Smooth muscle cell (in vitro differentiated cells): ENCODE data around the gene SND1. TPM values are rescaled to one million over a fixed set of nuclear protein-coding genes. Genes with fewer than 3 reads are reported as not detected.

ENCODE experiments used
- DNase-seq: peaks from one replicate; lab custom pipeline; 2025; ENCODE audit not compliant: unreplicated experiment; lab: John Stamatoyannopoulos, UW
- H2AFZ ChIP-seq: fragments of 200-600 bp; sonication (generic); 2 replicates; pipeline ENCODE4 v1.6.0; 2016; ENCODE audit warnings: antibody characterized with exemption, low read depth, mild to moderate bottlenecking
- H3F3A ChIP-seq: fragments of 200-600 bp; sonication (generic); 2 replicates; pipeline ENCODE4 v1.6.0; 2017; ENCODE audit warnings: antibody characterized with exemption, low read depth
- H3K27ac ChIP-seq: fragments of 200-600 bp; sonication (generic); 2 replicates; pipeline ENCODE4 v1.5.1; 2016; ENCODE audit warnings: low read depth, mild to moderate bottlenecking
- H3K27me3 ChIP-seq: fragments of 200-600 bp; sonication (generic); 2 replicates; pipeline ENCODE4 v1.6.1; 2016; ENCODE audit warnings: low read depth, mild to moderate bottlenecking
- H3K36me3 ChIP-seq: fragments of 200-600 bp; sonication (generic); 2 replicates; pipeline ENCODE4 v1.5.1; 2016; ENCODE audit warnings: low read depth
- H3K4me1 ChIP-seq: fragments of 200-600 bp; sonication (generic); 2 replicates; pipeline ENCODE4 v1.5.1; 2016; ENCODE audit warnings: low read depth
- H3K4me2 ChIP-seq: fragments of 200-600 bp; sonication (generic); 2 replicates; pipeline ENCODE4 v1.6.0; 2016; ENCODE audit warnings: mild to moderate bottlenecking
- H3K4me3 ChIP-seq: fragments of 200-600 bp; sonication (generic); 2 replicates; pipeline ENCODE4 v1.5.1; 2016; ENCODE audit warnings: mild to moderate bottlenecking
- H3K79me2 ChIP-seq: fragments of 200-600 bp; sonication (generic); 2 replicates; pipeline ENCODE4 v1.6.0; 2016; ENCODE audit warnings: low read depth, mild to moderate bottlenecking
- H3K9ac ChIP-seq: fragments of 200-600 bp; sonication (generic); 2 replicates; pipeline ENCODE4 v1.6.0; 2016; ENCODE audit warnings: low read depth
- H3K9me3 ChIP-seq: fragments of 200-600 bp; sonication (generic); replicated peaks from 2 replicates; pipeline ENCODE4 v1.5.1; 2016; ENCODE audit warnings: low read depth
- H4K20me1 ChIP-seq: fragments of 200-600 bp; sonication (generic); 2 replicates; pipeline ENCODE4 v1.6.0; 2016; ENCODE audit warnings: low read depth
- WGBS: methylation state at CpG from one replicate; pipeline ENCODE4 v1.1.7; 2016; ENCODE audit warnings: low lambda C conversion rate; 5-methylcytosine and 5-hydroxymethylcytosine counted together
- polyA plus RNA-seq: library from polyadenylated mRNA; unstranded; fragments of >200 nt; fragmentation: Nextera tagmentation; extraction: Ambion mirVana; gene quantifications from 2 replicates; pipeline ENCODE4 v1.2.1, GENCODE V29; 2016
- total RNA-seq: library from RNA; depleted of rRNA; stranded (reverse); fragments of >200 nt; gene quantifications from 2 replicates; pipeline ENCODE4 v1.2.3, GENCODE V29; 2014
- TF ChIP-seq, protein P1 (sequence below): fragments of 200-600 bp; sonication (generic); IDR thresholded peaks from 2 replicates; pipeline ENCODE4 v1.5.1; 2017; ENCODE audit warnings: borderline replicate concordance, mild to moderate bottlenecking, antibody characterized with exemption; ENCODE audit not compliant: insufficient read depth, poor library complexity, severe bottlenecking

The SND1 gene
- total and polyA plus RNA-seq, 2 experiments from 2014 or later = 129 to 136 TPM

DNA sequence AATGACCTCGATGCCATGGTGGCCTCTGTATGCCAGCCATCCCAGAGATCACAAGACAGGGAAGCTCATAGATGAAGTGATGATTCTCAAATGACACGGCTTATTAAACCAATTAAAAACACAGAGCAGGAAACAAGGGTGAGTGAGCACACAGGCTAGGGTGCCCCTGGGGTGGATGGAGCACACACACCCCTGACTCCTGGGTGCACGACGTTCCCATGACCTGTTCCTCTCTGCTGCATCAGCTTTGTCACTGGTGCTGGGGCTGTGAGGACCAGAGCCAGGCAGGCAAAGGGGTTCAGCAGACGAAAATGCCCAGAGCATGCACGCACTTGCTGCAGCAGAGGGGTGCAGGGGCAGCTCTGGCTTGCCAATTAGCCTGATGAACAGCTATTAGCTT is 465.7 kb downstream of the SND1 start:
- H3K4me2 ChIP-seq = no peak overlapping the region
- no peak overlapping the region for H3K9ac ChIP-seq
- H3K27me3 ChIP-seq = no peaks in the 10 kb centered on the region
- H3K27ac ChIP-seq = no peak overlapping the region
- no peaks in the 10 kb centered on the region for H3K9me3 ChIP-seq
- TF ChIP-seq, protein P1, sequence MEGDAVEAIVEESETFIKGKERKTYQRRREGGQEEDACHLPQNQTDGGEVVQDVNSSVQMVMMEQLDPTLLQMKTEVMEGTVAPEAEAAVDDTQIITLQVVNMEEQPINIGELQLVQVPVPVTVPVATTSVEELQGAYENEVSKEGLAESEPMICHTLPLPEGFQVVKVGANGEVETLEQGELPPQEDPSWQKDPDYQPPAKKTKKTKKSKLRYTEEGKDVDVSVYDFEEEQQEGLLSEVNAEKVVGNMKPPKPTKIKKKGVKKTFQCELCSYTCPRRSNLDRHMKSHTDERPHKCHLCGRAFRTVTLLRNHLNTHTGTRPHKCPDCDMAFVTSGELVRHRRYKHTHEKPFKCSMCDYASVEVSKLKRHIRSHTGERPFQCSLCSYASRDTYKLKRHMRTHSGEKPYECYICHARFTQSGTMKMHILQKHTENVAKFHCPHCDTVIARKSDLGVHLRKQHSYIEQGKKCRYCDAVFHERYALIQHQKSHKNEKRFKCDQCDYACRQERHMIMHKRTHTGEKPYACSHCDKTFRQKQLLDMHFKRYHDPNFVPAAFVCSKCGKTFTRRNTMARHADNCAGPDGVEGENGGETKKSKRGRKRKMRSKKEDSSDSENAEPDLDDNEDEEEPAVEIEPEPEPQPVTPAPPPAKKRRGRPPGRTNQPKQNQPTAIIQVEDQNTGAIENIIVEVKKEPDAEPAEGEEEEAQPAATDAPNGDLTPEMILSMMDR = no peak
- H3K4me3 ChIP-seq = no peak overlapping the region
- H3K4me1 ChIP-seq = no peaks in the 10 kb centered on the region
- WGBS = 87% methylated on average over 6 of the region's 6 CpGs
- H3K79me2 ChIP-seq = no peaks in the 10 kb centered on the region
- H3F3A ChIP-seq = no peaks in the 10 kb centered on the region
- H4K20me1 ChIP-seq = no peaks in the 10 kb centered on the region
- H3K36me3 ChIP-seq = no peaks in the 10 kb centered on the region
- no peak overlapping the region for H2AFZ ChIP-seq
- DNase-seq = no peak

DNA sequence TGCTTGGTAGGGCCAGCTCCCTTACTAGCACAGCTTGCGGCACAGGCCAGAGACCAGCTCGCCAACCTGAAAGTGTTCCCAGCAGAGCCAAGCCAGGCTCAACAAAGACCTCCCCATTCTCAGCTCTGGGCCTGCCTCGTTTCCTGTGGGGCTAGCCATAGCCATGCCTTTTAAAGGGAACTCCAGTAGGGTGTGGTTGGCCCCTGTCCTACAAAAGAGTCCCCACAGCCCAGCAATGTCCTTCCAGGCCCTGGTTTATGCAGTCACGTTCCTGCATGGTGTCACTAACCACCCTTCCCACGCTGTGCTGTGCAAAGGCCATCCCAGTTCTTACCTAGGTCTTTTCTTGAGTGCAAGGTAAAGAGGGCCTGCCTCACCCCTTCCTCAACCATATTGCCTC is 467.0 kb downstream of the SND1 start:
- H3K9ac ChIP-seq = no peak overlapping the region
- 83% methylated on average over 5 of the region's 5 CpGs for WGBS
- no peaks in the 10 kb centered on the region for H3K27me3 ChIP-seq
- no peaks in the 10 kb centered on the region for H3K36me3 ChIP-seq
- no peaks in the 10 kb centered on the region for H3K9me3 ChIP-seq
- TF ChIP-seq, protein P1 = no peak
- no peak overlapping the region for H3K4me3 ChIP-seq
- H3K4me1 ChIP-seq = peaks cover 13% of the 10 kb centered on the region
- H3F3A ChIP-seq = no peaks in the 10 kb centered on the region
- H4K20me1 ChIP-seq = no peaks in the 10 kb centered on the region
- no peak for DNase-seq
- no peak overlapping the region for H3K27ac ChIP-seq
- H3K79me2 ChIP-seq = no peaks in the 10 kb centered on the region
- H3K4me2 ChIP-seq = no peak overlapping the region
- H2AFZ ChIP-seq = no peak overlapping the region

DNA sequence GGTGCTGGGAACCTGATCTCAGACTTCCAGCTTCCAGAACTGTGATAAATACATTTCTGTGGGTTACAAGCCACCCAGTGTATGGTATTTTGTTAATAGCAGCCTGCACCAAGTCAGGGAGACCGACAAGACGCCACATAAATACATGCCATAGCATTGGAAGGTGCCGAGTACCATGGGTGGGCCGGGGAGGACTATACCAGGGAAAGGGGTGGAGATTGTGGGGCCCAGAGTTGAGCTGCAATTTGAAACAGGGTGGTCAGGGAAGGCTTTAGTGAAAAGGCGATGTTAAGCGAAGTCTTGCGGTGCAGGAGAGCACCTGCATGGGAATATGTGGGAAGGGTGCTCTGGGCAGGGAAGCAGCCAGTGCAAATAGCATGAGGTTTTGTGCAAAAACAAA is 468.1 kb downstream of the SND1 start:
- Histone ChIP-seq H4K20me1 (no peaks in the 10 kb centered on the region), H3K79me2 (no peaks in the 10 kb centered on the region), H3K9me3 (no peaks in the 10 kb centered on the region), H3K27ac (no peak overlapping the region), H2AFZ (no peak overlapping the region), H3K36me3 (no peaks in the 10 kb centered on the region), H3K4me2 (no peak overlapping the region), H3K9ac (no peak overlapping the region), H3K4me1 (peaks cover 15% of the 10 kb centered on the region), H3K4me3 (no peak overlapping the region), H3F3A (no peaks in the 10 kb centered on the region), H3K27me3 (no peaks in the 10 kb centered on the region)
- 97% methylated on average over 7 of the region's 7 CpGs for WGBS
- no peak for DNase-seq
- TF ChIP-seq, protein P1 = no peak

DNA sequence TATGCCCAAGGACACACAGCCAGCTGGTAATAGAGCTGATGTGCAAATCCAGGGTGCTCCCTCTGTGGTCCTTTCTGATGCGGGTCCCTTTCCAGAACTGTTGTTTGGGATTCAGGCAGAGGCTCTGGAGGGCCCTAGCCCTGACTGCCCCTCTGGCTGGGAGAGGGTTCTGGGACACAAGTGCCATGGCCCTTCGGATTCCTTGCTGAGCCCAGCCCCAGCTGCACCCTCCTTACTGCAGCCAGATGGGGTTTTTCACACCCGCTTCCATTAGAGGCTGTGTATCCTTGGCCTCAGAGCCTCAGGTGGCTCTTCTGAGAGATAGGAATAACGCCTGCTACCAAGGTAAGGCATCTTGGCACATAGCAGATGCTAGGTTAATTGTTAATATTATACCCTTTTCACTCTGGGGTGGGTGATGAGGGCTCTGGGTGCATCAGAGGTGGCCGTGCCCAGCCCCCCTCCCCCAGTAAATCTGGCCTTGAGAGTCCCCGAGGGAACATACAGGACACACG is 469.0 kb downstream of the SND1 start:
- WGBS = 90% methylated on average over 7 of the region's 7 CpGs
- no peaks in the 10 kb centered on the region for H3K9me3 ChIP-seq

More for the DNA sequence above, 469.0 kb downstream of the SND1 start:
- Histone ChIP-seq H3K9ac (no peak overlapping the region), H3F3A (no peaks in the 10 kb centered on the region), H3K4me1 (peaks cover 15% of the 10 kb centered on the region), H4K20me1 (no peaks in the 10 kb centered on the region), H3K4me2 (no peak overlapping the region), H3K27ac (no peak overlapping the region), H3K27me3 (no peaks in the 10 kb centered on the region), H3K79me2 (no peaks in the 10 kb centered on the region), H3K4me3 (no peak overlapping the region), H2AFZ (no peak overlapping the region), H3K36me3 (no peaks in the 10 kb centered on the region)
- TF ChIP-seq, protein P1 = no peak
- no peak for DNase-seq
